ENCODE data around the gene PAPLN. TPM values are rescaled to one million over a fixed set of nuclear protein-coding genes. Genes with fewer than 3 reads are reported as not detected.

Gene PAPLN
- total RNA-seq, 2 donors from 2014 or later: 18.4 to 20.1 TPM

GRCh38 chr14:73243341-73243740 lies 6.0 kb downstream of the PAPLN start:
- Mint-ChIP-seq H3K27me3 (ENCODE audit: insufficient read depth) (peaks cover 80% of the 10 kb centered on the region), H3K36me3 (ENCODE audit: low read depth) (peaks cover 5% of the 10 kb centered on the region), H3K4me3 (no peak overlapping the region), H3K9me3 (no peaks in the 10 kb centered on the region), H3K4me1 (peaks cover 6% of the 10 kb centered on the region), H3K27ac (no peak overlapping the region)
- Histone ChIP-seq H3K9me3 (ENCODE audit: control insufficient read depth, low read length) (no peaks in the 10 kb centered on the region), H3K27ac (ENCODE audit: low read depth, low read length) (no peak overlapping the region), H3K4me1 (ENCODE audit: control insufficient read depth, insufficient read depth, low read length) (peaks cover 5% of the 10 kb centered on the region), H3K4me3 (ENCODE audit: low read length) (no peak overlapping the region), H3K36me3 (ENCODE audit: control insufficient read depth, insufficient read depth, low read length) (no peaks in the 10 kb centered on the region), H3K9ac (ENCODE audit: extremely low read depth, low read length, poor library complexity, severe bottlenecking) (no peak overlapping the region), H3K27me3 (ENCODE audit: control insufficient read depth, insufficient read depth, low read length, poor library complexity, severe bottlenecking) (peaks cover 42% of the 10 kb centered on the region)
- DNase-seq: no peak
- TF ChIP-seq, protein P1, sequence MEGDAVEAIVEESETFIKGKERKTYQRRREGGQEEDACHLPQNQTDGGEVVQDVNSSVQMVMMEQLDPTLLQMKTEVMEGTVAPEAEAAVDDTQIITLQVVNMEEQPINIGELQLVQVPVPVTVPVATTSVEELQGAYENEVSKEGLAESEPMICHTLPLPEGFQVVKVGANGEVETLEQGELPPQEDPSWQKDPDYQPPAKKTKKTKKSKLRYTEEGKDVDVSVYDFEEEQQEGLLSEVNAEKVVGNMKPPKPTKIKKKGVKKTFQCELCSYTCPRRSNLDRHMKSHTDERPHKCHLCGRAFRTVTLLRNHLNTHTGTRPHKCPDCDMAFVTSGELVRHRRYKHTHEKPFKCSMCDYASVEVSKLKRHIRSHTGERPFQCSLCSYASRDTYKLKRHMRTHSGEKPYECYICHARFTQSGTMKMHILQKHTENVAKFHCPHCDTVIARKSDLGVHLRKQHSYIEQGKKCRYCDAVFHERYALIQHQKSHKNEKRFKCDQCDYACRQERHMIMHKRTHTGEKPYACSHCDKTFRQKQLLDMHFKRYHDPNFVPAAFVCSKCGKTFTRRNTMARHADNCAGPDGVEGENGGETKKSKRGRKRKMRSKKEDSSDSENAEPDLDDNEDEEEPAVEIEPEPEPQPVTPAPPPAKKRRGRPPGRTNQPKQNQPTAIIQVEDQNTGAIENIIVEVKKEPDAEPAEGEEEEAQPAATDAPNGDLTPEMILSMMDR (conservative IDR thresholded peaks at IDR 0.05): no peak
- 83 to 87% methylated on average over 2 to 3 of the region's 3 CpGs for WGBS, 2 experiments (ENCODE audit: insufficient coverage in 1 of 2, insufficient read length in 1 of 2)

- Histone ChIP-seq H3K9me3 (ENCODE audit: control insufficient read depth, low read length) (no peaks in the 10 kb centered on the region), H3K36me3 (ENCODE audit: control insufficient read depth, insufficient read depth, low read length) (no peaks in the 10 kb centered on the region), H3K27me3 (ENCODE audit: control insufficient read depth, insufficient read depth, low read length, poor library complexity, severe bottlenecking) (peaks cover 38% of the 10 kb centered on the region), H3K27ac (ENCODE audit: low read depth, low read length) (no peak overlapping the region), H3K4me1 (ENCODE audit: control insufficient read depth, insufficient read depth, low read length) (peaks cover 5% of the 10 kb centered on the region), H3K4me3 (ENCODE audit: low read length) (no peak overlapping the region), H3K9ac (ENCODE audit: extremely low read depth, low read length, poor library complexity, severe bottlenecking) (no peak overlapping the region)
- no peak overlapping the region for H3K27ac Mint-ChIP-seq
- H3K36me3 Mint-ChIP-seq (ENCODE audit: low read depth): peaks cover 5% of the 10 kb centered on the region
- H3K9me3 Mint-ChIP-seq: no peaks in the 10 kb centered on the region
- H3K27me3 Mint-ChIP-seq (ENCODE audit: insufficient read depth): peaks cover 76% of the 10 kb centered on the region
- H3K4me3 Mint-ChIP-seq: no peak overlapping the region
- TF ChIP-seq, protein P1 (conservative IDR thresholded peaks at IDR 0.05): no peak
- H3K4me1 Mint-ChIP-seq: peaks cover 6% of the 10 kb centered on the region
- DNase-seq: no peak
- WGBS, 2 experiments (ENCODE audit: insufficient coverage in 1 of 2, insufficient read length in 1 of 2): 78% methylated on average over 2 of the region's 2 CpGs; no CpG with 5 or more reads in 1 of the 2 experiments
Measured at GRCh38 chr14:73243748-73244147, 6.4 kb downstream of the PAPLN start.

- H3K27ac ChIP-seq (ENCODE audit: low read depth, low read length): no peak overlapping the region
- 89 to 94% methylated on average over 12 to 14 of the region's 14 CpGs for WGBS, 2 experiments (ENCODE audit: insufficient coverage in 1 of 2, insufficient read length in 1 of 2)
- no peaks in the 10 kb centered on the region for H3K9me3 ChIP-seq (ENCODE audit: control insufficient read depth, low read length)
- peak overlapping the region; percentile 52 for H3K4me3 Mint-ChIP-seq
- peak overlapping the region; percentile 29 for H3K4me3 ChIP-seq (ENCODE audit: low read length)
- no peaks in the 10 kb centered on the region for H3K4me1 Mint-ChIP-seq
- TF ChIP-seq, protein P1 (conservative IDR thresholded peaks at IDR 0.05): no peak
- H3K9ac ChIP-seq (ENCODE audit: extremely low read depth, low read length, poor library complexity, severe bottlenecking): no peak overlapping the region
- H3K9me3 Mint-ChIP-seq: no peaks in the 10 kb centered on the region
- DNase-seq: no peak
- H3K4me1 ChIP-seq (ENCODE audit: control insufficient read depth, insufficient read depth, low read length): no peaks in the 10 kb centered on the region
- H3K27me3 Mint-ChIP-seq (ENCODE audit: insufficient read depth): peaks cover 66% of the 10 kb centered on the region
- no peaks in the 10 kb centered on the region for H3K36me3 ChIP-seq (ENCODE audit: control insufficient read depth, insufficient read depth, low read length)
- peaks cover 5% of the 10 kb centered on the region for H3K36me3 Mint-ChIP-seq (ENCODE audit: low read depth)
- no peak overlapping the region for H3K27ac Mint-ChIP-seq
- peaks cover 28% of the 10 kb centered on the region for H3K27me3 ChIP-seq (ENCODE audit: control insufficient read depth, insufficient read depth, low read length, poor library complexity, severe bottlenecking)
Measured at GRCh38 chr14:73244541-73245290, 7.4 kb downstream of the PAPLN start.
